A549 treated with AZD9567 at 1 μM for 4 hours (cell line): ENCODE data around the gene MAP2K2. TPM values are rescaled to one million over a fixed set of nuclear protein-coding genes. Genes with fewer than 3 reads are reported as not detected.

ENCODE experiments used
- total RNA-seq: library from RNA; stranded (reverse); fragments of 200-300 nt; extraction: Qiagen RNA extraction; gene quantifications from 5 replicates; pipeline ENCODE4 v1.2.3, GENCODE V29; 2022; ENCODE audit not compliant: insufficient read depth

Gene MAP2K2
- total RNA-seq = 127 to 171 TPM (median 152 TPM) in 5 replicates

DNA sequence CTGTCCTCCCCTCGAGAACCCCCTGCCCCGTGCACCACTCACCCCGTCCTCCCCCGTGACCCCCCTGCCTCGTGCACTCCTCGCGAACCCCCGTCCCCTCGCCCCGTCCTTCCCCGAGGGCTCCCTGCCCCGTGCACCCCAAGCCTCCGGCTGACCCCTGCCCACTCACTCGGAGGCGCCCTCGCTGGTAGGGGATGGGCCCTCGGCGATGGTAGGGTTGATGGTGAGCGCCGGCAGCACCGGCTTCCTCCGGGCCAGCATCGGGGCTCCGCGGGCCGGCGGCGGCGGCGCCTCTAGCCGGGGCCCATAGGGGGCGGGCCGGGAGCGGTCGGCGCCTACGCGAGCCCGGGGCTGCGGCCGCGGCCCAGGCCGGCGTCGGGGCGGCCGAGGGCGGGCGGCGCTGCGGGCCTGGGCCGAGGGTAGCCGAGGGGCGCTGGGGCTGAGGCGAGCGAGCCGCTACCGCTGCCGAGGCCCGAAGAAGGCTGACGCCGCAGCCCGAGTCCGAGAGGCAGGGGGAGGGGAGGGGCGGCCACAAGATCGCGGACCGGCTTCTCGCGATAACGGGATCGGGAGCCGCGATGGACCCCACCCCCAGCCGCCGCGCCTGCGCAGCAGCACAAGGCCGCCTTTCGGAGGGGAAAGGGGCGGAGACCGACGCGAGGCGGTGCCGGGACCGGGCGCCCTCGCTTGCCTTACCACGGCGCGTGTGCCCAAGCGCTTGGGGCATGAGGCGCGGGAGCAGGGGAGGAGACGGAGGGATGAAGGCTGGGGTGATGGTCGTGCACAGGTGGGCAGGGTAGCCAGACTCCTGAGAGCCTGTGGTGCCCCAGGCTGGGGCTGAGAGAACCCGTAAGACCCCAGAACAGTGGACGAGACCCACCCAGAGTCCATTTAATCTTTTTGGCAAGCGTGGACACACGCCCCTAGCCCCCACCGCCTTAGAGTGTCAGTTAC lies at the start of gene MAP2K2:
Gene MAP2K2, minus strand, starts transcription at position 508 of the 954 bp plus-strand sequence. Its CDS starts 247 bp downstream, at position 261.

GRCh38 chr19:4066682-4067395 lies 57.1 kb downstream of the MAP2K2 start, which contains the start of gene ZBTB7A:
Gene ZBTB7A, minus strand, starts transcription at chr19:4066899. Its CDS starts 11,667 bp downstream, at chr19:4055232.

Other genes starting within 250 kb of the MAP2K2 start
- 0.04 to 0.21 TPM (median 0.06 TPM) in 4 of 5 replicates, not detected in the other for gene ATCAY, start 243.4 kb downstream of the MAP2K2 start, total RNA-seq
- gene NMRK2, start 191.1 kb downstream of the MAP2K2 start, total RNA-seq = not detected in 5 replicates
- 38.0 to 46.8 TPM (median 44.7 TPM) in 5 replicates for gene DAPK3, start 153.0 kb downstream of the MAP2K2 start, total RNA-seq
- gene EEF2, start 138.7 kb downstream of the MAP2K2 start, total RNA-seq = 870 to 1,169 TPM (median 1,085 TPM) in 5 replicates
- gene PIAS4, start 116.4 kb downstream of the MAP2K2 start, total RNA-seq = 13.2 to 18.7 TPM (median 17.7 TPM) in 5 replicates
- gene ZBTB7A, start 57.2 kb downstream of the MAP2K2 start, total RNA-seq = 11.9 to 21.6 TPM (median 19.9 TPM) in 5 replicates
- 0.06 to 0.07 TPM in 2 of 5 replicates, not detected in the others for gene CREB3L3, start 29.5 kb upstream of the MAP2K2 start, total RNA-seq
- 18.1 to 36.6 TPM (median 34.4 TPM) in 5 replicates for gene SIRT6, start 58.4 kb upstream of the MAP2K2 start, total RNA-seq
- 0.22 to 0.41 TPM (median 0.29 TPM) in 4 of 5 replicates, not detected in the other for gene ANKRD24, start 58.6 kb upstream of the MAP2K2 start, total RNA-seq
- gene EBI3, start 105.4 kb upstream of the MAP2K2 start, total RNA-seq = 3.1 to 6.1 TPM (median 3.1 TPM) in 5 replicates
- gene YJU2, start 123.0 kb upstream of the MAP2K2 start, total RNA-seq = 17.1 to 22.7 TPM (median 19.0 TPM) in 5 replicates
- gene SHD, start 155.1 kb upstream of the MAP2K2 start, total RNA-seq = 0.11 TPM in 1 of 5 replicates, not detected in the others
- gene TMIGD2, start 178.3 kb upstream of the MAP2K2 start, total RNA-seq = not detected in 5 replicates
- 4.1 to 8.8 TPM (median 7.8 TPM) in 5 replicates for gene FSD1, start 180.5 kb upstream of the MAP2K2 start, total RNA-seq
- gene STAP2, start 214.7 kb upstream of the MAP2K2 start, total RNA-seq = 0.08 TPM in 1 of 5 replicates, not detected in the others
- 8.7 to 11.5 TPM (median 9.6 TPM) in 5 replicates for gene MPND, start 219.4 kb upstream of the MAP2K2 start, total RNA-seq